ENCODE results near the gene AMH. TPM values are rescaled to one million over a fixed set of nuclear protein-coding genes. Genes with fewer than 3 reads are reported as not detected.

Gene AMH
- total RNA-seq, 1 donor from 2014 or later, result 4.8 TPM

DNA sequence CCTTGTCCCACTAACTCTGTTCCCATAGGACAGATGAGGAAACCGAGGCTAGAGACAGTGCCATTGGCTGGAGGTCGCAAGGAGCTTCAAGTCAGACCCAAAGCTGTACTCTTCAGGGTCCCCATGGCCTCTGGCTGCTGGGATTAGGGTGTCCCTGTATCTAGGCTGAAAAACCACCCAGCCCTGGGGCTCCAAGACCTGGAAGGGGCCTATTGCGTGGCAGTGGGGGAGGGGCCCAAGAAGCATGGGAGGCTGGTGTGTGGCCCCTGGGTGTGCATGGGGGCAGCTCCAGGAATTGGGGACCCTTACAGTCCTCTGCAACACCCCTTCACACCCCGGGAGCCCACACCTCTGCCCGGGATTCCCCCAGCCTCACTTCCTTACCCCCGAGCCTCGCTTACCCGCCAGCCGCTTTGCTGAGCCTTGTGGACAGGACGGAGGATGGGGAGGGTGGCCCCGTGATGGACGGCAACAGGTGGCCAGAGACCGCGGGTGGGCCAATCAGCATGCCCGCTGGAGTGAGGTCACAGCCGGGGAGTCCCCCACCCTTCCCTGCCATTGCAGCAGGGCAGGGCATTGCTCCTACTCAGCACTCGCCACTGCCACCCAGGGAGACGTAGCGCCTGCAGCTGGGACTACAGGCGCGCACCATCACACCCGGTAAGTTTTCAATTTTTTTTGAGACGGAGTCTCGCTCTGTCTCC, 7.0 kb downstream of the AMH start, which contains the start of gene JSRP1:
Gene JSRP1, minus strand, starts transcription at position 436 of the 704 bp plus-strand sequence. CDS start 1,103 bp downstream, outside the sequence.
- H3K27ac Mint-ChIP-seq, result peak within 1 kb of the TSS; percentile 92
- TF ChIP-seq, protein P1, sequence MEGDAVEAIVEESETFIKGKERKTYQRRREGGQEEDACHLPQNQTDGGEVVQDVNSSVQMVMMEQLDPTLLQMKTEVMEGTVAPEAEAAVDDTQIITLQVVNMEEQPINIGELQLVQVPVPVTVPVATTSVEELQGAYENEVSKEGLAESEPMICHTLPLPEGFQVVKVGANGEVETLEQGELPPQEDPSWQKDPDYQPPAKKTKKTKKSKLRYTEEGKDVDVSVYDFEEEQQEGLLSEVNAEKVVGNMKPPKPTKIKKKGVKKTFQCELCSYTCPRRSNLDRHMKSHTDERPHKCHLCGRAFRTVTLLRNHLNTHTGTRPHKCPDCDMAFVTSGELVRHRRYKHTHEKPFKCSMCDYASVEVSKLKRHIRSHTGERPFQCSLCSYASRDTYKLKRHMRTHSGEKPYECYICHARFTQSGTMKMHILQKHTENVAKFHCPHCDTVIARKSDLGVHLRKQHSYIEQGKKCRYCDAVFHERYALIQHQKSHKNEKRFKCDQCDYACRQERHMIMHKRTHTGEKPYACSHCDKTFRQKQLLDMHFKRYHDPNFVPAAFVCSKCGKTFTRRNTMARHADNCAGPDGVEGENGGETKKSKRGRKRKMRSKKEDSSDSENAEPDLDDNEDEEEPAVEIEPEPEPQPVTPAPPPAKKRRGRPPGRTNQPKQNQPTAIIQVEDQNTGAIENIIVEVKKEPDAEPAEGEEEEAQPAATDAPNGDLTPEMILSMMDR (IDR thresholded peaks at IDR 0.05), result no peak
- intact Hi-C loops (cut with micrococcal nuclease), result no loop called here
- H3K4me3 Mint-ChIP-seq, result peak within 1 kb of the TSS; percentile 9
- no peaks in the 10 kb centered on the region for H3K9me3 Mint-ChIP-seq
- H3K27me3 Mint-ChIP-seq, result no peaks in the 10 kb centered on the region
- no peaks in the 10 kb centered on the region for H3K36me3 Mint-ChIP-seq (ENCODE audit: low read depth)
- ChIA-PET POLR2A (interaction anchor here (0.5 to 8.8 kb wide), 2 partner anchors 9 to 15 kb away, joined by 4 to 96 read pairs; no protein-coding TSS in a partner anchor), CTCF (no interaction called here)
- ATAC-seq (ENCODE audit: low read depth) (peak; percentile 9), DNase-seq (no peak)
- peaks cover 68% of the 10 kb centered on the region for H3K4me1 Mint-ChIP-seq

DNA sequence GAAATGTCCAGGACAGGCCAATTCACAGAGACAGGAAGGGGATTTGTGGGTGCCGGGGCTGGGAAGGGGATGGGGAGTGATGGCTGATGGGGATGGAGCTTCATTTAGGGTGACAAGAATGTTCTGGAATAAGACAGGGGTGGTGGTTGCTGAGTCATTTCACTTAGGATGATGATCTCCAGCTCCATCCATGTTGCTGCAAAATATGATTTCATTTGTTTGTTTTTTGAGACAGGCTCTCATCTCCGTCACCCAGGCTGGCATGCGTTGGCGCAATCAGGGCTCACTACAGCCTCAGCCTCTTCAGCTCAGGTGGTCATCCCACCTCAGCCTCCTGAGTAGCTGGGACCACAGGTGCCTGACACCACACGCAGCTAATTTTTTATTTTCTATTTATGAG, 10.2 kb downstream of the AMH start:
- TF ChIP-seq, protein P1 (IDR thresholded peaks at IDR 0.05), result no peak
- DNase-seq (no peak), ATAC-seq (ENCODE audit: low read depth) (no peak)
- Mint-ChIP-seq H3K4me1 (peaks cover 62% of the 10 kb centered on the region), H3K27me3 (no peaks in the 10 kb centered on the region), H3K9me3 (no peaks in the 10 kb centered on the region), H3K36me3 (ENCODE audit: low read depth) (no peaks in the 10 kb centered on the region), H3K4me3 (no peak overlapping the region), H3K27ac (peak overlapping the region; percentile 92)
- intact Hi-C loops (cut with micrococcal nuclease), result no loop called here
- CTCF ChIA-PET, result interaction anchor here (1.6 kb wide), 1 partner anchor 15 kb away, joined by 6 read pairs; no protein-coding TSS in a partner anchor
- POLR2A ChIA-PET, result interaction anchor here (0.6 to 5.9 kb wide), 7 partner anchors 11 to 422 kb away, joined by 3 to 131 read pairs (median 4); no protein-coding TSS in a partner anchor

DNA sequence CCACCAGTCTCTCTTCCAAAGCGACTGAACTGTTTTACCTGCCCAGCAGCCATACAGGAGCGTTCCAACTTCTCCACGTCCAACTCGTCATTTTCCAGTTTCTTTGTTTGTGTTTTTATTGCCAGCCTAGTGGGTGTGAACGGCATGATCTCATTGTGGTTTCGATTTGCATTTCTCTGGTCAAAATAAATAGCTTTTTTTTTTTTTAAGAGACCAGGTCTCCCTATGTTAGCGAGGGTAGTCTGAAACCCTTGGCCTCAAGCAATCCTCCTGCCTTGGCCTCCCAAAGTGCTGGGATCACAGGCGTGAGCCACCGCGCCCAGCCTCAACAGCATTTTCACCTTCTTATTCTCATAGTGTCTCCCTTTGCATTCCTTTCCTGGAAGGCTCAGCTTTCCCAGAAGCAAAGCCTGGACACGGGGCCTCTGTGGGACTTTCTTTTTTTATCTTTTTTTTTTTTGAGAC, 11.2 kb downstream of the AMH start:
- TF ChIP-seq, protein P1 (IDR thresholded peaks at IDR 0.05), result no peak
- DNase-seq (no peak), ATAC-seq (ENCODE audit: low read depth) (no peak)
- H3K27me3 Mint-ChIP-seq, result no peaks in the 10 kb centered on the region
- no peaks in the 10 kb centered on the region for H3K36me3 Mint-ChIP-seq (ENCODE audit: low read depth)
- peaks cover 67% of the 10 kb centered on the region for H3K4me1 Mint-ChIP-seq
- ChIA-PET POLR2A (interaction anchor here (0.5 to 5.9 kb wide), 8 partner anchors 10 to 363 kb away, joined by 3 to 131 read pairs (median 4); partner anchors contain the start of genes PLEKHJ1 and SF3A2), CTCF (interaction anchor here (0.6 to 1.6 kb wide), 2 partner anchors 14 to 27 kb away, joined by 4 to 6 read pairs; no protein-coding TSS in a partner anchor)
- intact Hi-C loops (cut with micrococcal nuclease), result no loop called here
- H3K9me3 Mint-ChIP-seq, result no peaks in the 10 kb centered on the region
- peak overlapping the region; percentile 24 for H3K4me3 Mint-ChIP-seq
- peak overlapping the region; percentile 77 for H3K27ac Mint-ChIP-seq

DNA sequence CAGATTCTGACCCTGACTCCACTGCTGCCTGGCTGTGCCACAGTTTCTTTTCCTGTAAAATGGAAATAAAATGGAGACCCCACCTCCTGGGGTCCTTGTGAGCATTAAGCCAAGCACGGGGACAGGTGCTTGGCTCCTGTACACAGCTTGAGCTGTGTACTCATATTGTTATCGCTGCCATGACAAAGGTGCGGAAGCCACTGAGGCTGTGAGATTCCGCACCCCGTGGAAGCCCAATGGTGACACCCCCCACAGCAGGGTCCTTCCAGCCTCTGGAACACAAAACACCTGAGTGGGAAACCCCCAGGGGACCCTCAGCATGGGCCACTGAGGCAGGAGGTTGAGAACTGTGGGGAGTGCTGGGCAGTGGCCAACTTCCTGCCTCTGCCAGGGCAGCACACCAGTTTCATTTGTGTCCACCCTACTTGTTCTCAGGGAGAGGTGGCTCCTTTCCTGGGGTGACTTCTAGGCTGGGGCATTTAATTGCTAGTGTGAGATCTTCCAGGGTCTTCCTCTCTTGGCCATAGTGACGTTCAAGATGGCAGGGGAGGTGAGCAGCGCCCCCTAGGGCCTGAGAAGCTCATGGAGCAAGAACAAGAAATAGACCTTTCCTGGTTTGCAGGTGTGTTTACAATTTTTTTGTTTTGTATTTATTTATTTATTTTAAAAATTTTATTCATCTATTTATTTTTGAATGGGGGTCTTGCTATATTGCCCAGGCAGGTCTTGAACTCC, 12.5 kb downstream of the AMH start:
- POLR2A ChIA-PET, result interaction anchor here (0.7 to 5.9 kb wide), 5 partner anchors 9 to 332 kb away, joined by 3 to 131 read pairs (median 4); no protein-coding TSS in a partner anchor
- Mint-ChIP-seq H3K4me1 (peaks cover 68% of the 10 kb centered on the region), H3K27ac (no peak overlapping the region), H3K36me3 (ENCODE audit: low read depth) (no peaks in the 10 kb centered on the region), H3K27me3 (no peaks in the 10 kb centered on the region), H3K4me3 (no peak overlapping the region), H3K9me3 (no peaks in the 10 kb centered on the region)
- intact Hi-C loops (cut with micrococcal nuclease), result no loop called here
- TF ChIP-seq, protein P1 (IDR thresholded peaks at IDR 0.05), result no peak
- DNase-seq, result no peak
- CTCF ChIA-PET, result interaction anchor here (0.9 to 1.0 kb wide), 3 partner anchors 13 to 90 kb away, joined by 3 to 5 read pairs (median 4); no protein-coding TSS in a partner anchor
- no peak for ATAC-seq (ENCODE audit: low read depth)
